AG09319 (cell line): ENCODE measurements around the gene TEX26.

Experiments
- DNase-seq: peaks from one replicate; pipeline ENCODE4 v3.0.0-alpha.2; 2010; ENCODE audit warnings: low read depth; ENCODE audit errors: extremely low read depth
- CTCF ChIP-seq: IDR thresholded peaks from 2 replicates; pipeline ENCODE4 v1.5.1; 2011; ENCODE audit warnings: low read depth, mild to moderate bottlenecking, inconsistent platforms, low read length, moderate library complexity

Gene TEX26

GRCh38 chr13:31022928-31023530, 90.6 kb downstream of the TEX26 start:
- TF ChIP-seq CTCF = no peak

More at GRCh38 chr13:31022928-31023530, 90.6 kb downstream of the TEX26 start:
- DNase-seq = no peak
